H9 (cell line): ENCODE results near the gene PEA15. TPM values are rescaled to one million over a fixed set of nuclear protein-coding genes. Genes with fewer than 3 reads are reported as not detected.

Experiments used
- DNase-seq: peaks from one replicate; pipeline ENCODE4 v3.0.0-alpha.2; 2017
- H2AFZ ChIP-seq: one replicate; pipeline ENCODE4 v1.6.1; 2013; ENCODE audit warnings: mild to moderate bottlenecking, low read length, control low read depth, moderate library complexity
- H2AK5ac ChIP-seq: 2 replicates; pipeline ENCODE4 v1.6.1; 2013; ENCODE audit warnings: low read length, control low read depth, mixed read lengths; ENCODE audit not compliant: insufficient read length
- H2BK120ac ChIP-seq: one replicate; pipeline ENCODE4 v1.6.1; 2013; ENCODE audit warnings: low read depth, mild to moderate bottlenecking, low read length, control low read depth, inconsistent platforms; ENCODE audit not compliant: poor library complexity, severe bottlenecking
- H2BK12ac ChIP-seq: 2 replicates; pipeline ENCODE4 v1.6.1; 2013; ENCODE audit warnings: low read length, control low read depth, mixed read lengths, low read depth; ENCODE audit not compliant: insufficient read length
- H2BK15ac ChIP-seq: 2 replicates; pipeline ENCODE4 v1.6.1; 2013; ENCODE audit warnings: low read depth, low read length, control low read depth
- H2BK20ac ChIP-seq: one replicate; pipeline ENCODE4 v1.6.1; 2013; ENCODE audit warnings: low read depth, mild to moderate bottlenecking, low read length, control low read depth, inconsistent platforms; ENCODE audit not compliant: poor library complexity, severe bottlenecking
- H2BK5ac ChIP-seq: 2 replicates; pipeline ENCODE4 v1.6.1; 2013; ENCODE audit warnings: low read length, control low read depth, mixed read lengths; ENCODE audit not compliant: insufficient read length
- H3K14ac ChIP-seq: 2 replicates; pipeline ENCODE4 v1.6.1; 2013; ENCODE audit warnings: low read length, control low read depth; ENCODE audit not compliant: insufficient read depth
- H3K18ac ChIP-seq: 2 replicates; pipeline ENCODE4 v1.6.1; 2013; ENCODE audit warnings: low read depth, mild to moderate bottlenecking, mixed read lengths, low read length, control low read depth; ENCODE audit not compliant: insufficient read length
- H3K23ac ChIP-seq: 2 replicates; pipeline ENCODE4 v1.6.1; 2013; ENCODE audit warnings: low read length, control low read depth, mixed read lengths, low read depth; ENCODE audit not compliant: insufficient read length
- H3K23me2 ChIP-seq: 2 replicates; pipeline ENCODE4 v1.6.1; 2013; ENCODE audit warnings: low read depth, mild to moderate bottlenecking, mixed read lengths, low read length, control low read depth; ENCODE audit not compliant: insufficient read length, poor library complexity, severe bottlenecking
- H3K27ac ChIP-seq: 2 replicates; pipeline ENCODE4 v1.5.1; 2013; ENCODE audit warnings: low read length, control low read depth, mixed read lengths, low read depth; ENCODE audit not compliant: insufficient read length
- H3K27me3 ChIP-seq: 2 replicates; pipeline ENCODE4 v1.6.1; 2013; ENCODE audit warnings: low read length, control low read depth, inconsistent platforms; ENCODE audit not compliant: insufficient read depth
- H3K4ac ChIP-seq: 2 replicates; pipeline ENCODE4 v1.6.1; 2013; ENCODE audit warnings: low read depth, mild to moderate bottlenecking, control low read depth, inconsistent platforms, low read length, moderate library complexity
- H3K4me1 ChIP-seq: 2 replicates; pipeline ENCODE4 v1.6.1; 2013; ENCODE audit warnings: low read length, control low read depth, inconsistent platforms; ENCODE audit not compliant: insufficient read depth
- H3K4me2 ChIP-seq: 2 replicates; pipeline ENCODE4 v1.6.1; 2013; ENCODE audit warnings: low read length, control low read depth, mixed read lengths; ENCODE audit not compliant: insufficient read length, insufficient read depth
- H3K56ac ChIP-seq: 2 replicates; pipeline ENCODE4 v1.6.1; 2013; ENCODE audit warnings: low read depth, mild to moderate bottlenecking, mixed read lengths, low read length, control low read depth; ENCODE audit not compliant: insufficient read length
- H3K79me1 ChIP-seq: 2 replicates; pipeline ENCODE4 v1.6.1; 2013; ENCODE audit warnings: low read depth, mild to moderate bottlenecking, moderate library complexity, low read length, control low read depth, inconsistent platforms; ENCODE audit not compliant: insufficient read depth, poor library complexity, severe bottlenecking
- H3K79me2 ChIP-seq: 2 replicates; pipeline ENCODE4 v1.6.1; 2013; ENCODE audit warnings: low read length, control low read depth, inconsistent platforms; ENCODE audit not compliant: insufficient read depth
- H3K9ac ChIP-seq: 2 replicates; pipeline ENCODE4 v1.6.1; 2013; ENCODE audit warnings: low read length, control low read depth, mixed read lengths; ENCODE audit not compliant: insufficient read length; ENCODE audit errors: extremely low read depth
- H3K9me3 ChIP-seq: one replicate; pipeline ENCODE4 v1.6.1; 2013; ENCODE audit warnings: low read depth, low read length, inconsistent platforms; ENCODE audit not compliant: control insufficient read depth
- H3T11ph ChIP-seq: one replicate; pipeline ENCODE4 v1.6.1; 2013; ENCODE audit warnings: mild to moderate bottlenecking, low read length, control low read depth, inconsistent platforms
- H4K20me1 ChIP-seq: one replicate; pipeline ENCODE4 v1.6.1; 2013; ENCODE audit not compliant: control insufficient read depth, insufficient read length, insufficient read depth
- H4K5ac ChIP-seq: 2 replicates; pipeline ENCODE4 v1.6.1; 2013; ENCODE audit warnings: low read depth, mild to moderate bottlenecking, mixed read lengths, low read length, control low read depth; ENCODE audit not compliant: insufficient read length
- H4K8ac ChIP-seq: replicated peaks from 2 replicates; pipeline ENCODE4 v1.6.1; 2013; ENCODE audit warnings: low read length, control low read depth, mixed read lengths, low read depth; ENCODE audit not compliant: insufficient read length
- H4K91ac ChIP-seq: 2 replicates; pipeline ENCODE4 v1.6.1; 2013; ENCODE audit warnings: low read depth, mild to moderate bottlenecking, moderate library complexity, mixed read lengths, low read length, control low read depth; ENCODE audit not compliant: insufficient read length
- H3K27ac Mint-ChIP-seq, 3 experiments: 2 replicates in 2 of 3; 3 replicates in 1 of 3; pipeline ENCODE4 v1.8.0; 2020 to 2021; ENCODE audit warnings: mixed read lengths in 3 of 3, mild to moderate bottlenecking in 1 of 3, moderate library complexity in 1 of 3
- H3K27me3 Mint-ChIP-seq: 2 replicates; pipeline ENCODE4 v1.8.0; 2021; ENCODE audit warnings: low read depth, mild to moderate bottlenecking, moderate library complexity, mixed read lengths
- H3K36me3 Mint-ChIP-seq, 3 experiments: 2 replicates in 2 of 3; 3 replicates in 1 of 3; pipeline ENCODE4 v1.8.0; 2020 to 2021; ENCODE audit warnings: low read depth in 3 of 3, mixed read lengths in 3 of 3; ENCODE audit not compliant: insufficient read depth in 1 of 3
- H3K4me1 Mint-ChIP-seq, 2 experiments: 2 replicates each; pipeline ENCODE4 v1.8.0; 2020; ENCODE audit warnings: mixed read lengths in 2 of 2
- H3K4me3 Mint-ChIP-seq, 2 experiments: 2 replicates in 1 of 2; 3 replicates in 1 of 2; pipeline ENCODE4 v1.8.0; 2020 to 2021; ENCODE audit warnings: mild to moderate bottlenecking in 2 of 2, mixed read lengths in 2 of 2, moderate library complexity in 1 of 2
- H3K9me3 Mint-ChIP-seq, 2 experiments: 2 replicates in 1 of 2; 3 replicates in 1 of 2; pipeline ENCODE4 v1.8.0; 2020; ENCODE audit warnings: mild to moderate bottlenecking in 2 of 2, mixed read lengths in 2 of 2, moderate library complexity in 1 of 2
- CTCF ChIP-seq: fragments of 200-600 bp; sonication (generic); conservative IDR thresholded peaks from 3 replicates; pipeline ENCODE4 v1.8.0; 2021; ENCODE audit warnings: antibody characterized with exemption, mild to moderate bottlenecking
- WGBS: extraction: QIAGEN DNeasy Blood & Tissue Kit; methylation state at CpG from one replicate; pipeline ENCODE4 v1.1.7; 2013; ENCODE audit warnings: missing lambda C conversion rate, low lambda C conversion rate, mixed read lengths; ENCODE audit not compliant: insufficient read length; ENCODE audit errors: extremely low coverage; 5-methylcytosine and 5-hydroxymethylcytosine counted together
- total RNA-seq: library from RNA; stranded (reverse); gene quantifications from 2 replicates; pipeline ENCODE4 v1.2.1, GENCODE V29; 2021

The PEA15 gene
- total RNA-seq, 1 experiment from 2014 or later: 82.1 TPM

GRCh38 chr1:160200786-160201185 lies 4.4 kb upstream of the PEA15 start:
- no peak overlapping the region for H3K56ac ChIP-seq
- no peaks in the 10 kb centered on the region for H3K9me3 ChIP-seq
- H3K23ac ChIP-seq: no peak overlapping the region
- H3K79me1 ChIP-seq: no peaks in the 10 kb centered on the region
- no peak overlapping the region for H3T11ph ChIP-seq
- H2BK120ac ChIP-seq: no peak overlapping the region
- no peak for DNase-seq
- peaks cover 6 to 14% of the 10 kb centered on the region in 2 experiments for H3K4me1 Mint-ChIP-seq
- no CpG with 5 or more reads among the region's 4 CpGs for WGBS
- H4K8ac ChIP-seq: no peak overlapping the region
- no peak overlapping the region for H3K4ac ChIP-seq
- no peak overlapping the region for H3K27ac ChIP-seq
- no peak overlapping the region for H3K4me2 ChIP-seq
- H2AFZ ChIP-seq: no peak overlapping the region
- no peaks in the 10 kb centered on the region for H3K27me3 ChIP-seq
- no peak overlapping the region for H2BK5ac ChIP-seq
- H3K4me3 Mint-ChIP-seq: no peak overlapping the region
- no peaks in the 10 kb centered on the region for H3K79me2 ChIP-seq
- no peaks in the 10 kb centered on the region for H3K27me3 Mint-ChIP-seq
- H2BK20ac ChIP-seq: no peak overlapping the region
- TF ChIP-seq CTCF: no peak
- H3K9ac ChIP-seq: no peak overlapping the region
- H2AK5ac ChIP-seq: no peak overlapping the region
- H2BK15ac ChIP-seq: no peak overlapping the region
- peaks cover 4% of the 10 kb centered on the region for H3K23me2 ChIP-seq
- no peak overlapping the region for H3K18ac ChIP-seq
- H2BK12ac ChIP-seq: no peak overlapping the region
- H4K20me1 ChIP-seq: no peaks in the 10 kb centered on the region
- no peak overlapping the region for H3K14ac ChIP-seq
- H3K27ac Mint-ChIP-seq: no peak overlapping the region
- H4K91ac ChIP-seq: no peak overlapping the region
- H4K5ac ChIP-seq: no peak overlapping the region
- H3K4me1 ChIP-seq: peaks cover 8% of the 10 kb centered on the region; the same call in 1 of the 2 replicates
- no peaks in the 10 kb centered on the region for H3K9me3 Mint-ChIP-seq
- H3K36me3 Mint-ChIP-seq: 0 out of 7 replicates have a peak, but pooled peaks cover 0 to 1% (median 0%) of the 10 kb centered on the region in 3 experiments
